ENCODE measurements around the gene ACTG1. TPM values are rescaled to one million over a fixed set of nuclear protein-coding genes. Genes with fewer than 3 reads are reported as not detected.

The ACTG1 gene
- total RNA-seq: 19,229 and 20,372 TPM in 2 replicates

GRCh38 chr17:81512562-81513371, at the start of gene ACTG1:
Gene ACTG1 (minus strand): TSS chr17:81512799. CDS start chr17:81512354, 445 bp downstream.

GRCh38 chr17:81552244-81553017, 39.8 kb upstream of the ACTG1 start, which contains the start of gene FAAP100:
Gene FAAP100 (minus strand): TSS chr17:81552353. CDS start chr17:81552330, 23 bp downstream.

GRCh38 chr17:81527591-81528383, 15.2 kb upstream of the ACTG1 start, which contains the start of gene FSCN2:
Gene FSCN2 (plus strand): TSS chr17:81528377. CDS start chr17:81528532, 155 bp downstream.

Other genes with a start within 250 kb of the ACTG1 start
- gene SLC38A10, start 217.5 kb downstream of the ACTG1 start, total RNA-seq: 61.1 and 104 TPM in 2 replicates
- gene BAHCC1, start 117.3 kb downstream of the ACTG1 start, total RNA-seq: 4.6 and 8.0 TPM in 2 replicates
- 1.3 and 2.2 TPM in 2 replicates for gene FSCN2, start 15.6 kb upstream of the ACTG1 start, total RNA-seq
- 30.0 and 40.5 TPM in 2 replicates for gene FAAP100, start 39.6 kb upstream of the ACTG1 start, total RNA-seq
- 91.7 and 127 TPM in 2 replicates for gene NPLOC4, start 124.3 kb upstream of the ACTG1 start, total RNA-seq
- 1.4 and 12.0 TPM in 2 replicates for gene TSPAN10, start 124.4 kb upstream of the ACTG1 start, total RNA-seq
- not detected in 2 replicates for gene PDE6G, start 143.7 kb upstream of the ACTG1 start, total RNA-seq
- gene OXLD1, start 153.8 kb upstream of the ACTG1 start, total RNA-seq: 21.4 and 22.9 TPM in 2 replicates
- gene CCDC137, start 153.9 kb upstream of the ACTG1 start, total RNA-seq: 8.5 and 8.7 TPM in 2 replicates
- 20.1 and 33.8 TPM in 2 replicates for gene ARL16, start 171.0 kb upstream of the ACTG1 start, total RNA-seq
- 124 and 173 TPM in 2 replicates for gene HGS, start 171.2 kb upstream of the ACTG1 start, total RNA-seq
- 14.4 and 23.9 TPM in 2 replicates for gene MRPL12, start 190.6 kb upstream of the ACTG1 start, total RNA-seq
- 4.2 and 29.5 TPM in 2 replicates for gene SLC25A10, start 199.5 kb upstream of the ACTG1 start, total RNA-seq